Endothelial cell of umbilical vein (primary cell): ENCODE results near the gene SIPA1L3. TPM values are rescaled to one million over a fixed set of nuclear protein-coding genes. Genes with fewer than 3 reads are reported as not detected.

Experiments used
- BruUV-seq: library from RNA; stranded (reverse); fragments of 400-500 nt; replicated peaks from 2 replicates; lab custom pipeline; 2021; lab: Mats Ljungman, UMichigan
- CTCF ChIA-PET: fragments of 300-600, 350-600 bp; sonication (Branson Sonifier 250); formaldehyde crosslinking; loops from one replicate; lab custom pipeline; 2021; ENCODE audit warnings: antibody characterized with exemption, inconsistent platforms; lab: Charles Lee
- POLR2A ChIA-PET: fragments of 300-600, 350-600 bp; sonication (Branson Sonifier 250); formaldehyde crosslinking; loops from one replicate; lab custom pipeline; 2021; ENCODE audit warnings: antibody characterized with exemption, inconsistent platforms; lab: Charles Lee
- DNase-seq: peaks from one replicate; pipeline ENCODE4 v3.0.0-alpha.2; 2011; ENCODE audit warnings: low read depth, low spot score
- FAIRE-seq: peaks from 2 replicates; lab custom pipeline; 2011; peaks lifted over from hg19 to GRCh38; lab: Jason Lieb, UNC
- H2AFZ ChIP-seq: 2 replicates; pipeline ENCODE4 v1.6.0; 2012; ENCODE audit warnings: low read depth, low read length, control low read depth, inconsistent platforms
- H3K27ac ChIP-seq: 2 replicates; pipeline ENCODE4 v1.5.1; 2011; ENCODE audit warnings: low read depth, mild to moderate bottlenecking, control low read depth, low read length, moderate library complexity; ENCODE audit not compliant: insufficient read depth
- H3K27me3 ChIP-seq, 2 experiments: 2 replicates each; pipeline versions ENCODE4 v1.6.0 to v1.6.1; 2011; ENCODE audit warnings: low read length in 2 of 2, mixed read lengths in 1 of 2; ENCODE audit not compliant: control insufficient read depth in 2 of 2, insufficient read depth in 2 of 2
- H3K36me3 ChIP-seq, 2 experiments: 2 replicates in 1 of 2; 3 replicates in 1 of 2; pipeline ENCODE4 v1.5.1; 2011; ENCODE audit warnings: low read length in 2 of 2, mild to moderate bottlenecking in 1 of 2, moderate library complexity in 1 of 2; ENCODE audit not compliant: control insufficient read depth in 2 of 2, insufficient read depth in 2 of 2; ENCODE audit errors: extremely low read depth in 1 of 2
- H3K4me1 ChIP-seq: 3 replicates; pipeline ENCODE4 v1.5.1; 2011; ENCODE audit warnings: mild to moderate bottlenecking, low read length; ENCODE audit not compliant: control insufficient read depth, insufficient read depth; ENCODE audit errors: extremely low read depth
- H3K4me2 ChIP-seq: 2 replicates; pipeline ENCODE4 v1.6.1; 2011; ENCODE audit warnings: low read length, control low read depth, mixed read lengths; ENCODE audit not compliant: insufficient read depth
- H3K4me3 ChIP-seq, 3 experiments: fragments of 200-600 bp in 1 of 3; sonication (generic), shearing (Covaris generic) in 1 of 3; replicated peaks in 1 of 3; 2 replicates each; pipeline ENCODE4 v1.5.1; 2011 to 2016; ENCODE audit warnings: control low read depth in 3 of 3, low read length in 3 of 3, mild to moderate bottlenecking in 2 of 3, inconsistent platforms in 1 of 3, low read depth in 1 of 3, moderate library complexity in 1 of 3; ENCODE audit not compliant: insufficient read depth in 1 of 3
- H3K79me2 ChIP-seq: 2 replicates; pipeline ENCODE4 v1.6.0; 2012; ENCODE audit warnings: low read length, inconsistent platforms; ENCODE audit not compliant: control insufficient read depth, insufficient read depth
- H3K9ac ChIP-seq: replicated peaks from 2 replicates; pipeline ENCODE3; 2011; ENCODE audit warnings: low read length, control low read depth; ENCODE audit not compliant: insufficient read depth; ENCODE audit errors: extremely low read depth
- H3K9me1 ChIP-seq: replicated peaks from 3 replicates; pipeline ENCODE4 v1.6.0; 2011; ENCODE audit warnings: mild to moderate bottlenecking, low read length; ENCODE audit not compliant: control insufficient read depth, insufficient read depth; ENCODE audit errors: extremely low read depth
- H3K9me3 ChIP-seq: replicated peaks from 2 replicates; pipeline ENCODE4 v1.5.1; 2012; ENCODE audit warnings: low read length, inconsistent platforms; ENCODE audit not compliant: control insufficient read depth, insufficient read depth
- H4K20me1 ChIP-seq: replicated peaks from 2 replicates; pipeline ENCODE3; 2011; ENCODE audit warnings: mild to moderate bottlenecking, low read length; ENCODE audit not compliant: control insufficient read depth, insufficient read depth; ENCODE audit errors: extremely low read depth
- EZH2 ChIP-seq: IDR thresholded peaks from 2 replicates; pipeline ENCODE4 v1.6.1; 2012; ENCODE audit warnings: borderline replicate concordance, low read depth, mild to moderate bottlenecking, moderate library complexity, low read length, inconsistent platforms; ENCODE audit not compliant: severe bottlenecking
- FOS ChIP-seq: IDR thresholded peaks from 2 replicates; pipeline ENCODE4 v1.6.1; 2011; ENCODE audit warnings: mild to moderate bottlenecking, low read length, moderate library complexity, borderline replicate concordance; ENCODE audit not compliant: insufficient read depth
- JUN ChIP-seq: IDR thresholded peaks from 2 replicates; pipeline ENCODE4 v1.6.1; 2011; ENCODE audit warnings: borderline replicate concordance, low read depth; ENCODE audit not compliant: insufficient read length, insufficient read depth
- MYC ChIP-seq: IDR thresholded peaks from one replicate; pipeline ENCODE4 v1.6.1; 2011; ENCODE audit warnings: mild to moderate bottlenecking, low read depth, low read length
- POLR2AphosphoS5 ChIP-seq: IDR thresholded peaks from 2 replicates; pipeline ENCODE4 v1.6.1; 2012; ENCODE audit warnings: low read depth, mild to moderate bottlenecking, control low read depth, low read length, moderate library complexity; ENCODE audit not compliant: insufficient read depth
- dilution Hi-C: fragments of 300-500 bp; cut with MboI; formaldehyde crosslinking; loops from one replicate; pipeline ENCODE4 v1.15.0; 2019; ENCODE audit warnings: low sequenced_read_pairs; ENCODE audit not compliant: extremely low pct_ligation_motif_present
- intact Hi-C: fragments of 100-400 bp; cut with micrococcal nuclease; formaldehyde crosslinking; loops from one replicate; pipeline ENCODE4 v1.10.0; 2022
- polyA plus RNA-seq, 4 experiments: library from polyadenylated mRNA; depleted of rRNA in 3 of 4; stranded (reverse) in 3 of 4; unstranded in 1 of 4; fragments of >200 nt; gene quantifications; 2 replicates each; pipeline versions ENCODE4 v1.2.1 to v1.2.3, GENCODE V29; 2011 to 2012; ENCODE audit warnings: missing spikeins in 1 of 4
- total RNA-seq: library from RNA; stranded (reverse); gene quantifications from 2 replicates; pipeline ENCODE4 v1.2.3, GENCODE V29; 2021
- TF ChIP-seq, protein P1 (sequence below), 2 donors: IDR thresholded peaks; 1 replicate in 1 of 2; 2 replicates in 1 of 2; pipeline ENCODE4 v1.5.1; 2011; ENCODE audit warnings: low read length in 2 of 2, mild to moderate bottlenecking in 2 of 2, moderate library complexity in 2 of 2, control low read depth in 1 of 2, inconsistent platforms in 1 of 2, low read depth in 1 of 2; ENCODE audit not compliant: insufficient read depth in 1 of 2; ENCODE audit errors: extremely low read depth in 1 of 2

SIPA1L3 gene
- total and polyA plus RNA-seq, 2 donors (not counting 3 experiments of a cell fraction or from before 2014, with no cell fraction given): 14.2 to 47.2 TPM

GRCh38 chr19:38210458-38210987, 303.5 kb downstream of the SIPA1L3 start:
- intact Hi-C loops (loop anchor here (5.0 kb wide), 1 partner anchor 68 kb away; no protein-coding TSS in a partner anchor), dilution Hi-C loops (no loop called here)
- Histone ChIP-seq H3K79me2 (no peaks in the 10 kb centered on the region), H3K4me3 (no peak overlapping the region), H4K20me1 (no peaks in the 10 kb centered on the region), H3K27me3 (peaks cover 12 to 23% of the 10 kb centered on the region in 2 experiments), H3K4me2 (no peak overlapping the region), H3K27ac (no peak overlapping the region), H2AFZ (no peak overlapping the region), H3K36me3 (no peaks in the 10 kb centered on the region), H3K4me1 (peaks cover 11% of the 10 kb centered on the region), H3K9ac (no peak overlapping the region), H3K9me3 (no peaks in the 10 kb centered on the region), H3K9me1 (no peaks in the 10 kb centered on the region)
- CTCF ChIA-PET: interaction anchor here (1.5 kb wide), 1 partner anchor 308 kb away, joined by 8 read pairs; no protein-coding TSS in a partner anchor
- no peak for TF ChIP-seq JUN
- TF ChIP-seq EZH2: peak; percentile 83
- no peak for TF ChIP-seq MYC
- POLR2A ChIA-PET: no interaction called here
- no TSS peak for BruUV-seq
- no peak for DNase-seq
- FAIRE-seq: no peak

DNA sequence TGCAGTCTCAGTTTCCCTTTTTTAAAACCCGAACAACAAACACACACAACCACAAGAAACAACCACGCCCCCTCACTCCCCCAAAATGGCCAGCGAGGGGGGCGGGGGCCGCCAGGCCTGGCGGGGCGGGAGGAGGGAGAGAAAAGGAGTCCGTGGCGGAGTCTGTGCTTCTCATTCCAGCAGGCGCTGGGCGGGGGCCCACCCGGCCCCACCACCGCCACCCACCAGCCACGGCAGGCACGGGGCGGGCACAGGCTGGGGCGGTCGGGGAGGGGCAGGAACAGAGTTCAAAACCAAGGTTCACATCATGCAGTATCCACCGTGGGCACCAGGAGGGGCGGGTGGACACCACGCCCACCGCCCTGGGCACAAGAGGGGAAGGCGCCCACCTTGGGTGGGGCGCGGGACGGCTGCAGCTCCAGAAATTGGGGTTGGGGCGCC, 304.2 kb downstream of the SIPA1L3 start:
- no peak overlapping the region for H3K27ac ChIP-seq
- ChIA-PET CTCF (interaction anchor here (1.3 kb wide), 1 partner anchor 309 kb away, joined by 4 read pairs; no protein-coding TSS in a partner anchor), POLR2A (no interaction called here)
- H4K20me1 ChIP-seq: no peaks in the 10 kb centered on the region
- TF ChIP-seq, protein P1, sequence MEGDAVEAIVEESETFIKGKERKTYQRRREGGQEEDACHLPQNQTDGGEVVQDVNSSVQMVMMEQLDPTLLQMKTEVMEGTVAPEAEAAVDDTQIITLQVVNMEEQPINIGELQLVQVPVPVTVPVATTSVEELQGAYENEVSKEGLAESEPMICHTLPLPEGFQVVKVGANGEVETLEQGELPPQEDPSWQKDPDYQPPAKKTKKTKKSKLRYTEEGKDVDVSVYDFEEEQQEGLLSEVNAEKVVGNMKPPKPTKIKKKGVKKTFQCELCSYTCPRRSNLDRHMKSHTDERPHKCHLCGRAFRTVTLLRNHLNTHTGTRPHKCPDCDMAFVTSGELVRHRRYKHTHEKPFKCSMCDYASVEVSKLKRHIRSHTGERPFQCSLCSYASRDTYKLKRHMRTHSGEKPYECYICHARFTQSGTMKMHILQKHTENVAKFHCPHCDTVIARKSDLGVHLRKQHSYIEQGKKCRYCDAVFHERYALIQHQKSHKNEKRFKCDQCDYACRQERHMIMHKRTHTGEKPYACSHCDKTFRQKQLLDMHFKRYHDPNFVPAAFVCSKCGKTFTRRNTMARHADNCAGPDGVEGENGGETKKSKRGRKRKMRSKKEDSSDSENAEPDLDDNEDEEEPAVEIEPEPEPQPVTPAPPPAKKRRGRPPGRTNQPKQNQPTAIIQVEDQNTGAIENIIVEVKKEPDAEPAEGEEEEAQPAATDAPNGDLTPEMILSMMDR (IDR thresholded peaks at IDR 0.05; ENCODE audit: extremely low read depth in 1 of 2, insufficient read depth in 1 of 2, low read depth in 1 of 2, low read length in 2 of 2): peak in 1 of 2 donors; percentile 12
- TF ChIP-seq POLR2AphosphoS5: no peak
- no peak for TF ChIP-seq FOS
- H3K79me2 ChIP-seq: no peaks in the 10 kb centered on the region
- dilution Hi-C loops: no loop called here
- peaks cover 12 to 23% of the 10 kb centered on the region in 2 experiments for H3K27me3 ChIP-seq
- H3K36me3 ChIP-seq: no peaks in the 10 kb centered on the region
- no TSS peak for BruUV-seq
- no peak overlapping the region for H3K4me2 ChIP-seq
- no peaks in the 10 kb centered on the region for H3K9me3 ChIP-seq
- H3K4me3 ChIP-seq: no peak overlapping the region
- H2AFZ ChIP-seq: no peak overlapping the region
- no peaks in the 10 kb centered on the region for H3K9me1 ChIP-seq
- intact Hi-C loops: loop anchor here (5.0 kb wide), 1 partner anchor 69 kb away; no protein-coding TSS in a partner anchor
- DNase-seq: no peak
- H3K9ac ChIP-seq: no peak overlapping the region
- H3K4me1 ChIP-seq: peaks cover 11% of the 10 kb centered on the region
- no peak for FAIRE-seq
